Astrocyte (in vitro differentiated cells and primary cell): ENCODE data around the gene FRMD8. TPM values are rescaled to one million over a fixed set of nuclear protein-coding genes. Genes with fewer than 3 reads are reported as not detected.
A peak's percentile ranks its signal among the peaks of the same experiment; 100 is the strongest.

Source experiments
- DNase-seq: peaks from one replicate; pipeline ENCODE4 v3.0.0-alpha.2; 2010; ENCODE audit warnings: low read depth
- FAIRE-seq: peaks from 2 replicates; lab custom pipeline; 2011; peaks lifted over from hg19 to GRCh38; lab: Jason Lieb, UNC
- H2AFZ ChIP-seq: 2 replicates; pipeline ENCODE4 v1.6.0; 2012; ENCODE audit warnings: low read depth, low read length, inconsistent platforms
- H3K27ac ChIP-seq: 2 replicates; pipeline ENCODE4 v1.5.1; 2011; ENCODE audit warnings: low read depth, low read length, inconsistent platforms
- H3K27me3 ChIP-seq: 2 replicates; pipeline ENCODE4 v1.6.0; 2011; ENCODE audit warnings: low read length, inconsistent platforms; ENCODE audit not compliant: insufficient read depth
- H3K36me3 ChIP-seq: 2 replicates; pipeline ENCODE4 v1.5.1; 2011; ENCODE audit warnings: low read length, inconsistent platforms; ENCODE audit not compliant: insufficient read depth
- H3K4me1 ChIP-seq: 2 replicates; pipeline ENCODE4 v1.5.1; 2011; ENCODE audit warnings: low read length, inconsistent platforms; ENCODE audit not compliant: insufficient read depth
- H3K4me2 ChIP-seq: 2 replicates; pipeline ENCODE4 v1.6.0; 2012; ENCODE audit warnings: low read length, inconsistent platforms
- H3K4me3 ChIP-seq: 2 replicates; pipeline ENCODE4 v1.5.1; 2011; ENCODE audit warnings: low read depth, mild to moderate bottlenecking, low read length, inconsistent platforms; ENCODE audit not compliant: insufficient read depth
- H3K79me2 ChIP-seq: 2 replicates; pipeline ENCODE4 v1.6.0; 2012; ENCODE audit warnings: mild to moderate bottlenecking, low read length, inconsistent platforms; ENCODE audit not compliant: insufficient read depth
- H3K9ac ChIP-seq: 2 replicates; pipeline ENCODE4 v1.6.0; 2012; ENCODE audit warnings: mild to moderate bottlenecking, low read length, inconsistent platforms
- H3K9me3 ChIP-seq: 2 replicates; pipeline ENCODE4 v1.5.1; 2012; ENCODE audit warnings: low read depth, mild to moderate bottlenecking, low read length, inconsistent platforms; ENCODE audit not compliant: insufficient read depth
- H4K20me1 ChIP-seq: 2 replicates; pipeline ENCODE4 v1.6.0; 2012; ENCODE audit warnings: low read length, inconsistent platforms; ENCODE audit not compliant: insufficient read depth
- H3K27ac Mint-ChIP-seq: one replicate; pipeline ENCODE4 v1.8.0; 2021; ENCODE audit warnings: mild to moderate bottlenecking, mixed read lengths; ENCODE audit not compliant: unreplicated experiment
- H3K27me3 Mint-ChIP-seq: one replicate; pipeline ENCODE4 v1.8.0; 2021; ENCODE audit warnings: low read depth, mixed read lengths; ENCODE audit not compliant: unreplicated experiment
- H3K36me3 Mint-ChIP-seq: one replicate; pipeline ENCODE4 v1.8.0; 2021; ENCODE audit warnings: low read depth, mixed read lengths; ENCODE audit not compliant: unreplicated experiment
- H3K4me1 Mint-ChIP-seq: one replicate; pipeline ENCODE4 v1.8.0; 2021; ENCODE audit warnings: low read depth, mixed read lengths; ENCODE audit not compliant: unreplicated experiment
- H3K4me3 Mint-ChIP-seq: one replicate; pipeline ENCODE4 v1.8.0; 2021; ENCODE audit warnings: mild to moderate bottlenecking, moderate library complexity, mixed read lengths; ENCODE audit not compliant: unreplicated experiment
- H3K9me3 Mint-ChIP-seq: one replicate; pipeline ENCODE4 v1.8.0; 2021; ENCODE audit warnings: mild to moderate bottlenecking, mixed read lengths; ENCODE audit not compliant: unreplicated experiment
- CTCF ChIP-seq: IDR thresholded peaks from 2 replicates; pipeline ENCODE4 v1.5.1; 2011; ENCODE audit warnings: low read depth, mild to moderate bottlenecking, inconsistent platforms, low read length, moderate library complexity; ENCODE audit not compliant: insufficient read depth
- EZH2 ChIP-seq: IDR thresholded peaks from 2 replicates; pipeline ENCODE4 v1.6.1; 2012; ENCODE audit warnings: mild to moderate bottlenecking, low read length, inconsistent platforms; ENCODE audit not compliant: insufficient read depth
- total RNA-seq: library from RNA; stranded (reverse); gene quantifications from 2 replicates; pipeline ENCODE4 v1.2.1, GENCODE V29; 2021

FRMD8 gene
- total RNA-seq, 1 donor from 2014 or later = 61.2 TPM

GRCh38 chr11:65366340-65366773, 20.1 kb upstream of the FRMD8 start:
- Mint-ChIP-seq H3K4me1 (peaks cover 15% of the 10 kb centered on the region), H3K4me3 (no peak overlapping the region), H3K9me3 (no peaks in the 10 kb centered on the region), H3K27me3 (no peaks in the 10 kb centered on the region), H3K27ac (no peak overlapping the region), H3K36me3 (peaks cover 2% of the 10 kb centered on the region)
- no peaks in the 10 kb centered on the region for H3K9me3 ChIP-seq
- H3K4me3 ChIP-seq = no peak overlapping the region
- no peak overlapping the region for H2AFZ ChIP-seq
- H3K27ac ChIP-seq = no peak overlapping the region
- H3K4me1 ChIP-seq = peaks cover 8% of the 10 kb centered on the region
- no peaks in the 10 kb centered on the region for H3K27me3 ChIP-seq
- H3K79me2 ChIP-seq = no peaks in the 10 kb centered on the region
- no peaks in the 10 kb centered on the region for H4K20me1 ChIP-seq
- DNase-seq (peak; percentile 61), FAIRE-seq (no peak)
- peak; percentile 80 for TF ChIP-seq CTCF
- no peak for TF ChIP-seq EZH2
- no peak overlapping the region for H3K9ac ChIP-seq
- H3K4me2 ChIP-seq = no peak overlapping the region
- H3K36me3 ChIP-seq = no peaks in the 10 kb centered on the region

GRCh38 chr11:65370659-65371049, 15.8 kb upstream of the FRMD8 start:
- Mint-ChIP-seq H3K36me3 (no peaks in the 10 kb centered on the region), H3K4me1 (peaks cover 21% of the 10 kb centered on the region), H3K4me3 (peak overlapping the region; percentile 50), H3K27me3 (peaks cover 2% of the 10 kb centered on the region), H3K9me3 (no peaks in the 10 kb centered on the region), H3K27ac (peak overlapping the region; percentile 97)
- Histone ChIP-seq H2AFZ (no peak overlapping the region), H3K9me3 (no peaks in the 10 kb centered on the region), H3K4me3 (no peak overlapping the region), H3K9ac (peak overlapping the region; percentile 68), H3K4me1 (peaks cover 10% of the 10 kb centered on the region), H3K79me2 (no peaks in the 10 kb centered on the region), H3K4me2 (peak overlapping the region; percentile 28), H3K36me3 (no peaks in the 10 kb centered on the region), H3K27ac (peak overlapping the region; percentile 73), H4K20me1 (no peaks in the 10 kb centered on the region), H3K27me3 (no peaks in the 10 kb centered on the region)
- no peak for FAIRE-seq
- no peak for DNase-seq
- TF ChIP-seq CTCF = no peak
- TF ChIP-seq EZH2 = no peak

- H2AFZ ChIP-seq = no peak overlapping the region
These were observed 12.4 kb upstream of the FRMD8 start for GRCh38 chr11:65373839-65374580.

More at GRCh38 chr11:65373839-65374580, 12.4 kb upstream of the FRMD8 start:
- Histone ChIP-seq H3K4me3 (no peak overlapping the region), H3K36me3 (no peaks in the 10 kb centered on the region), H3K9ac (no peak overlapping the region), H3K27ac (no peak overlapping the region), H3K79me2 (no peaks in the 10 kb centered on the region), H3K27me3 (no peaks in the 10 kb centered on the region), H4K20me1 (no peaks in the 10 kb centered on the region), H3K4me2 (no peak overlapping the region), H3K9me3 (no peaks in the 10 kb centered on the region), H3K4me1 (peaks cover 10% of the 10 kb centered on the region)
- FAIRE-seq (no peak), DNase-seq (no peak)
- Mint-ChIP-seq H3K27ac (peak overlapping the region; percentile 41), H3K36me3 (no peaks in the 10 kb centered on the region), H3K4me3 (no peak overlapping the region), H3K9me3 (no peaks in the 10 kb centered on the region), H3K27me3 (peaks cover 2% of the 10 kb centered on the region), H3K4me1 (peaks cover 21% of the 10 kb centered on the region)
- TF ChIP-seq CTCF = no peak
- no peak for TF ChIP-seq EZH2
